ENCODE data around the gene CCR6.

- no peak for TF ChIP-seq CTCF (conservative IDR thresholded peaks at IDR 0.05 in 1 of 2, IDR thresholded peaks at IDR 0.05 in 1 of 2; ENCODE audit: low read depth in 1 of 2, low read length in 2 of 2)
- no peak for TF ChIP-seq EZH2 (IDR thresholded peaks at IDR 0.05; ENCODE audit: low read length, missing control alignments)
Measured at GRCh38 chr6:167091805-167092107, 31.1 kb upstream of the CCR6 start.
